Measurements from ENCODE around the gene NCEH1.

NCEH1 gene

GRCh38 chr3:172659246-172660002 is 51.4 kb downstream of the NCEH1 start:
- no peaks in the 10 kb centered on the region for H3K36me3 ChIP-seq
- peaks cover 0 to 11% (median 4%) of the 10 kb centered on the region in 11 experiments; a peak in 7 of 22 replicates for H3K9me3 ChIP-seq (replicated peaks in 1 of 11)
- no peak overlapping the region for H3K27ac ChIP-seq
- H4K20me1 ChIP-seq: no peaks in the 10 kb centered on the region
- no peaks in the 10 kb centered on the region for H3K27me3 ChIP-seq
- no peak for TF ChIP-seq Cebpa-rat (IDR thresholded peaks at IDR 0.05)
- H3K9ac ChIP-seq: no peak overlapping the region
- no peaks in the 10 kb centered on the region for H3K4me1 ChIP-seq
- no peak overlapping the region for H3K4me2 ChIP-seq
- H3K4me3 ChIP-seq: no peak overlapping the region

- Histone ChIP-seq H3K27ac (no peak overlapping the region), H3K4me1 (no peaks in the 10 kb centered on the region), H3K4me2 (no peak overlapping the region), H3K9me3 (replicated peaks in 1 of 11) (peaks cover 0 to 11% (median 4%) of the 10 kb centered on the region in 11 experiments; a peak in 6 of 22 replicates), H3K36me3 (no peaks in the 10 kb centered on the region), H3K27me3 (no peaks in the 10 kb centered on the region), H3K9ac (no peak overlapping the region), H4K20me1 (no peaks in the 10 kb centered on the region), H3K4me3 (no peak overlapping the region)
- TF ChIP-seq Cebpa-rat (IDR thresholded peaks at IDR 0.05): 0 out of 22 replicates have a peak, but pooled peaks of 1 of the 11 experiments have one; percentile 22
Measured at GRCh38 chr3:172658344-172659245, 52.3 kb downstream of the NCEH1 start.

GRCh38 chr3:172656602-172657001 is 54.3 kb downstream of the NCEH1 start:
- Histone ChIP-seq H3K4me2 (no peak overlapping the region), H3K4me1 (peaks cover 0 to 10% (median 0%) of the 10 kb centered on the region in 10 experiments; a peak in 6 of 20 replicates), H3K36me3 (no peaks in the 10 kb centered on the region), H3K27ac (no peak overlapping the region), H3K4me3 (no peak overlapping the region), H4K20me1 (no peaks in the 10 kb centered on the region), H3K27me3 (no peaks in the 10 kb centered on the region), H3K9ac (no peak overlapping the region), H3K9me3 (replicated peaks in 1 of 11) (peaks cover 0 to 11% (median 4%) of the 10 kb centered on the region in 11 experiments; a peak in 5 of 22 replicates)
- TF ChIP-seq Cebpa-rat (IDR thresholded peaks at IDR 0.05): no peak

- H3K9me3 ChIP-seq (replicated peaks in 1 of 11): peaks cover 0 to 11% (median 4%) of the 10 kb centered on the region in 11 experiments; a peak in 4 of 22 replicates
- H3K9ac ChIP-seq: no peak overlapping the region
- H3K4me1 ChIP-seq: peaks cover 0 to 14% (median 0%) of the 10 kb centered on the region in 10 experiments; a peak in 6 of 20 replicates
- no peak overlapping the region for H3K4me2 ChIP-seq
- no peaks in the 10 kb centered on the region for H4K20me1 ChIP-seq
- no peak overlapping the region for H3K27ac ChIP-seq
- no peak overlapping the region for H3K4me3 ChIP-seq
- TF ChIP-seq Cebpa-rat (IDR thresholded peaks at IDR 0.05): no peak
- H3K27me3 ChIP-seq: no peaks in the 10 kb centered on the region
- no peaks in the 10 kb centered on the region for H3K36me3 ChIP-seq
Measured at GRCh38 chr3:172655388-172655787, 55.5 kb downstream of the NCEH1 start.

GRCh38 chr3:172654470-172654869 is 56.4 kb downstream of the NCEH1 start:
- no peak overlapping the region for H3K4me2 ChIP-seq

GRCh38 chr3:172653004-172653572 is 57.8 kb downstream of the NCEH1 start:
- no peaks in the 10 kb centered on the region for H3K9me3 ChIP-seq (replicated peaks in 1 of 11)
- H3K27ac ChIP-seq: no peak overlapping the region
- H3K9ac ChIP-seq: no peak overlapping the region
- H3K4me3 ChIP-seq: no peak overlapping the region
- H3K36me3 ChIP-seq: no peaks in the 10 kb centered on the region
- H3K27me3 ChIP-seq: no peaks in the 10 kb centered on the region
- H4K20me1 ChIP-seq: no peaks in the 10 kb centered on the region
- H3K4me1 ChIP-seq: peaks cover 0 to 35% (median 2%) of the 10 kb centered on the region in 10 experiments; a peak in 7 of 20 replicates
- H3K4me2 ChIP-seq: peak overlapping the region in 3 of 11 experiments; percentile 12 to 22 (median 17); a peak in 4 of 22 replicates
- TF ChIP-seq Cebpa-rat (IDR thresholded peaks at IDR 0.05): no peak

More at GRCh38 chr3:172654470-172654869, 56.4 kb downstream of the NCEH1 start:
- Histone ChIP-seq H4K20me1 (no peaks in the 10 kb centered on the region), H3K27ac (no peak overlapping the region), H3K4me3 (no peak overlapping the region), H3K27me3 (no peaks in the 10 kb centered on the region), H3K36me3 (no peaks in the 10 kb centered on the region), H3K4me1 (peaks cover 0 to 21% (median 0%) of the 10 kb centered on the region in 10 experiments; a peak in 6 of 20 replicates), H3K9ac (no peak overlapping the region), H3K9me3 (replicated peaks in 1 of 11) (peaks cover 0 to 8% (median 2%) of the 10 kb centered on the region in 11 experiments; a peak in 3 of 22 replicates)
- TF ChIP-seq Cebpa-rat (IDR thresholded peaks at IDR 0.05): no peak

- Histone ChIP-seq H3K27ac (no peak overlapping the region), H4K20me1 (no peaks in the 10 kb centered on the region), H3K4me2 (peak overlapping the region in 2 of 11 experiments; percentile 46 to 58; a peak in 5 of 22 replicates), H3K9ac (no peak overlapping the region), H3K27me3 (no peaks in the 10 kb centered on the region), H3K9me3 (replicated peaks in 1 of 11) (no peaks in the 10 kb centered on the region), H3K4me3 (no peak overlapping the region), H3K4me1 (peaks cover 0 to 38% (median 2%) of the 10 kb centered on the region in 10 experiments; a peak in 7 of 20 replicates), H3K36me3 (no peaks in the 10 kb centered on the region)
- no peak for TF ChIP-seq Cebpa-rat (IDR thresholded peaks at IDR 0.05)
Measured at GRCh38 chr3:172651936-172652625, 58.8 kb downstream of the NCEH1 start.

GRCh38 chr3:172649987-172650386 is 60.9 kb downstream of the NCEH1 start:
- H3K9me3 ChIP-seq (replicated peaks in 1 of 11): no peaks in the 10 kb centered on the region
- H3K27ac ChIP-seq: peak overlapping the region in 1 of 11 experiments; percentile 32; a peak in 1 of 22 replicates
- TF ChIP-seq Cebpa-rat (IDR thresholded peaks at IDR 0.05): no peak
- H3K36me3 ChIP-seq: no peaks in the 10 kb centered on the region
- H3K4me2 ChIP-seq: peak overlapping the region in 1 of 11 experiments; percentile 9; a peak in 1 of 22 replicates
- no peaks in the 10 kb centered on the region for H4K20me1 ChIP-seq
- H3K4me1 ChIP-seq: peaks cover 0 to 38% (median 2%) of the 10 kb centered on the region in 10 experiments; a peak in 7 of 20 replicates
- no peak overlapping the region for H3K4me3 ChIP-seq
- no peak overlapping the region for H3K9ac ChIP-seq
- no peaks in the 10 kb centered on the region for H3K27me3 ChIP-seq

All from BLaER1 treated with 17β-estradiol and CSF1 and Interleukin-3, amounts not matched to agents 10 nM and 100 nM (cell line).